NCI-H69 (cell line): ENCODE measurements around the gene FAM222B.

Experiments
- DNase-seq: peaks from one replicate; lab custom pipeline; 2025; lab: John Stamatoyannopoulos, UW

Gene FAM222B

DNA sequence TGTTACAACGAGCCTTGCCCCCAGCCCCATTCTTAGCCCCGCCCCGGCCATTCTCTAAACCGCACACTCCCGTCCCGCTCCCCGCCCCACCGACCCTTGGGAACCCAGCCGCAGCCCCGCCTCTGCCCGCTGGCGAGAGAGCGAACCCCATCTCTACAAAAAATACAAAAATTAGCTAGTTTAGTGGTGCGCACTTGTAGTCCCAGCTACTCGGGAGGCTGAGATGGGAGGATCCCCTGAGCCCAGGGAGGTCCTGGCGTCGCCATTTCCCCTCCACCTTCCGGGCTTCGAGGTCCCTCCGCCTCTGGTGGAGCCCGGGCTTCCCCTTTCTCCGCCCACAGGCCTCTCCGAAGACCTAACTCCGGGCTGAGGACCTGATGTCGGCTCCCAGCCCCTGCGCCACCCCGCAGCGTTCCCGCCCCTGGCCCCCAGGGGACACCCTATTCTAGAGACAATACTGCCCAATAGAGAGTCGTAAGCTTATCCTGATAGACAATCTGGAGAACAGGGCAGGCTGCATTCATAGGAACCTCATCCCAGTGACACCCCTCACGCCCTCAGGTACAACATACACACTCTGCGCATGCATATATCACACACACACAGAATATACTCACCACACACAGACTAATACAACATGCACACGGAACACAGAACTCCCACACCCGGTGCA is 130.4 kb downstream of the FAM222B start:
- no peak for DNase-seq

DNA sequence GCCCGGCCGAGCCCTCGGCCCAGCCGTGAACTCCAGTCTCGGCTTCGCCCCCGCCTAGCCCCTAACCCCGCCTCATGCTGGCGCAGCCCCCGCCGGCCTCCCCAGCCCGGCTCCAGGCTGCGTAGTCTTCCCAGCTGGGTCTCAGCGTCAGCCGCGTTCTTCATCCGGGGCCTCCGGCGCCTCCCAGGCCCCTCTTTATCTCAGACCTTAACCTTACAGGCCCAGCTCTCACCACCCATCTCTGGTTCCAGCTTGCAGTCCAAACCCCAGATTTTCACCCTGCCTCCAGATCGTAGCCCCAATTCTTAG is 130.9 kb downstream of the FAM222B start, which contains the start of gene PROCA1:
PROCA1 (minus strand) TSS at position 166 of the 309 bp plus-strand sequence. CDS start 228 bp downstream, outside the sequence.
- no peak for DNase-seq

DNA sequence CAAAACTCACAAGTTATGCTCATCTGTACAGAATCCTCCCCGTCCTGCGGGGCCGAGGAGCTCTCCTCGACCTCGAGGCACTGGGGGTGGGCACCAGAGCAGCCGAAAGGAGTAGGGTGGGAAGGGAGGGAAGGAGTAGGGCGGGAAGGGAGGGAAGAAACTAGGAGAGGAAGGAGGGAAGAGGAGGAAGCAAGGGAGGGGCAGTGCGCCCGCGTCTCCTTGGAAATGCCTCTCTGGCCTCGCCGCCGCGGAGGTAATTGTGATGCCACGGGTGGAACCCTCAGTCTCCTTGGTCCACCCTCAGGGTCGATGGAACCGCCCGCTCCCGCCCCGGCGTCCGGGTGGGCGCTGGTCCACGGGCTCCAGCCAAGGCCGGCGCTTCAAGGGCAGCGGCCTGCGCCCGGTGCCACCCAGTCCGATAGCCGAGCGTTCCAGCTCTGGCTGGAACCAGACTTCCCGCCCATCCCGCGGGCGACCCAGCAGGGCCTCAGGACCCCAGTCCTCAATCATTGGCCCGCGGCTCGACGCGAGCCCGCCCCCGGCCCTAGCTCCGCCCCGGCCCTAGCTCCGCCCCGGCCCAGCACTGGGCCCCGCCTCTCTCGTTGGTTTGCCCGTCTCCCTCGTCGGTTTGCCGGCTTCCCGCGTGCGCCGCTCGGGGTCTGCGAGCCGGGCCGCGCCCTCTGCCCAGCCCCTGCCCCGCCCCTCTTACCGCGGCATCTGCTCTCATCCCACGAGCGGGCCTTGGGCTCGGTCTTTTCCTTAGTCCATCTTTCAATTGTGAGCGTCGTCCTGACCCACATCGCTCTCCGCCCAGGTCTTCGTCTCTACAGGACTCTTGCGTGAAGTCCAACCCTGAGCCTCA is 131.5 kb downstream of the FAM222B start:
- DNase-seq = peak; percentile 98

DNA sequence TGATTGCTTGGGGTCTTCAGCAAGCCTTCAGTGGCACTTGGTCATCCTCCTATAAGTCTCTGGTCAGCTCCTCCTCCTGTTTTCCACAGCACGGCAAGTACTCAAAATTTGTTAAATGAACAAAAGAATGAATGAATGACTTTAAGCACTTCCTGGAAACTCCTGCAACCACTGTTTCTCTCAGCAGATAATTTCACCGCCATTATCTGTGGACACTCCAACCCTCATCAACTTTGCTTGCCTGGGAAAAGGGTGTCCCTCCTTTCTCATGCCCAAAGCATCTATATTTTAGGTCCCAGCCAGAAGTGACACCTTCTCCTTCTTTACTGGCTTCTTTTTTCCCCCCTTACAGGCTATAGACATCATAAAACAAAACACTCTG is 135.3 kb downstream of the FAM222B start:
- DNase-seq = no peak

DNA sequence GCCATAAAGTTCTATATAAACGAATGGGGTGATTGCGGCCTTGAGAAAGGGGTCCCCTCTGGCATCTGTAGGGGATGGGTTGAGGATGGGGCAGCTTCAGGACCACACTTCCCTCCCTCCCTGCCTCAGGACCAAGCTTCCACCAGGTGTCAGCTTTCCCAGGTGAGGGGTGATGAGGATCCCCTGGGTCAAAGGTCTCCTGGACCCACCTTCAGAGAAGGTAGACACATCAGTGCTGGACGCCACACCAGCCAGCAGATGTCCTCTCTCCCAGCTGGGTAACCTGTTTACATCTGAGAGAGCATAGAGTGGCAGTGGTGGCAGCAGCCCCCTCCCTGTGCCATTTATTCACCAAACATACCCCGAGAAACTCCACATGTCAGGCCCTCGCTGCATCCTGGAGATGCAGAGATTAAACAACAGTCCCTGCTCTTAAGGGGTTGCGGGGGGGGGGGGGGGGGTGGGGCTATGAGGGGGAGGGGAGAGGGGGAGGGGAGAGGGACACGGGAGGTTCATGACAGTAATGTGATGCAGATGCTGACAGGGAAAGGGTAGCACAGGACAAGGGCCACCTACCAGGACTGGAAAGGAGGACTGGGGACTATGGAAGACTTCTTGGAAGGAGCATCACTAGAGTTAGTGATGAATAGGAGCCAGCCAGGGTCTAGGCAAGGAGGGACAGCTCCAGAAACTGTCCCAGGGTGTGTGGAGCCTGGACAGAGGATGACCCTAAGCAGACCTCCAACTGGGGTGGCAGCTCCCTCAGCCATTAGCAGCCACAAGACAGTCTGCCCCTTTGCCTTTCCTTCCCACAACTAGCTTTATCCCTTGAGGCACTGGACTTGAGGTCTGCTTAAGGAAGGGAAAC is 135.9 kb downstream of the FAM222B start:
- no peak for DNase-seq
